ENCODE results near the gene RPL29.

The RPL29 gene

DNA sequence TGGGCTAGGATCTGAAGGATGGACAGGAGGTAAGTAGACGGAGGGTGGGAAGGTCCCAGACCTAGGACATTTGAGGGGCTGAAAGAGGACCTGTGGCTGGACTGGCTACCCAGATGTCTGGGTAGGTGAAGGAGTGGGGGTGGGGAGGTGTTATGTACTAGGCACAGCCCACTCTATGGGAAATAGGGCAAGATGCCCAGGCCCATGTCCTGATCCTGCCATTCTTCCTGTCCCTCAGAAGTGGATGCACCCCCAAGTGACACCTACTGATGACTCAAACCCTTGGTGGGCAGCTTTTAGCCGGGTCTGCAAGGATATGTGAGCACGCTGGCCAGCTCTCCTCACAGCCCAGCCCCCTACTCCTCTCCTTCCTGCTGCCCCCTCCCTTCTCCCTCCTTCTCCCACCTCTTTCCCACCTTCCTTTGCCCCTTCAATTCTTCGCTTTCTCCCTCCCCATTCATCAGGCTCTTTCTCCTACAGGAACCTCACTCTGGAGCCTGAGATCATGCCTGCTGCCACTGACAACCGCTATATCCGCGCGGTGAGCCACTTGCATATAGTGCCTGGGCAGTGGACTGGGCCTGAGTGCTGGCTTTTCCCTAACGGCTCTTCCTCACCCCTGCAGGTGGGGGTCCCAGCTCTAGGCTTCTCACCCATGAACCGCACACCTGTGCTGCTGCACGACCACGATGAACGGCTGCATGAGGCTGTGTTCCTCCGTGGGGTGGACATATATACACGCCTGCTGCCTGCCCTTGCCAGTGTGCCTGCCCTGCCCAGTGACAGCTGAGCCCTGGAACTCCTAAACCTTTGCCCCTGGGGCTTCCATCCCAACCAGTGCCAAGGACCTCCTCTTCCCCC, 7.2 kb downstream of the RPL29 start:
- TF ChIP-seq ZNF8 (CRISPR knock-in tag; IDR thresholded peaks at IDR 0.05) = no peak
- TF ChIP-seq, protein P1, sequence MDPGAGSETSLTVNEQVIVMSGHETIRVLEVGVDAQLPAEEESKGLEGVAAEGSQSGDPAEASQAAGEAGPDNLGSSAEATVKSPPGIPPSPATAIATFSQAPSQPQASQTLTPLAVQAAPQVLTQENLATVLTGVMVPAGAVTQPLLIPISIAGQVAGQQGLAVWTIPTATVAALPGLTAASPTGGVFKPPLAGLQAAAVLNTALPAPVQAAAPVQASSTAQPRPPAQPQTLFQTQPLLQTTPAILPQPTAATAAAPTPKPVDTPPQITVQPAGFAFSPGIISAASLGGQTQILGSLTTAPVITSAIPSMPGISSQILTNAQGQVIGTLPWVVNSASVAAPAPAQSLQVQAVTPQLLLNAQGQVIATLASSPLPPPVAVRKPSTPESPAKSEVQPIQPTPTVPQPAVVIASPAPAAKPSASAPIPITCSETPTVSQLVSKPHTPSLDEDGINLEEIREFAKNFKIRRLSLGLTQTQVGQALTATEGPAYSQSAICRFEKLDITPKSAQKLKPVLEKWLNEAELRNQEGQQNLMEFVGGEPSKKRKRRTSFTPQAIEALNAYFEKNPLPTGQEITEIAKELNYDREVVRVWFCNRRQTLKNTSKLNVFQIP (CRISPR knock-in tag; IDR thresholded peaks at IDR 0.05; ENCODE audit: borderline replicate concordance, low read depth) = no peak
- TF ChIP-seq ARNTL (CRISPR knock-in tag; IDR thresholded peaks at IDR 0.05; ENCODE audit: borderline replicate concordance, low read depth) = no peak
- no peak for TF ChIP-seq ZFP30 (CRISPR knock-in tag; IDR thresholded peaks at IDR 0.05)
- TF ChIP-seq ISL1 (CRISPR knock-in tag; IDR thresholded peaks at IDR 0.05) = no peak
- TF ChIP-seq, protein P2, sequence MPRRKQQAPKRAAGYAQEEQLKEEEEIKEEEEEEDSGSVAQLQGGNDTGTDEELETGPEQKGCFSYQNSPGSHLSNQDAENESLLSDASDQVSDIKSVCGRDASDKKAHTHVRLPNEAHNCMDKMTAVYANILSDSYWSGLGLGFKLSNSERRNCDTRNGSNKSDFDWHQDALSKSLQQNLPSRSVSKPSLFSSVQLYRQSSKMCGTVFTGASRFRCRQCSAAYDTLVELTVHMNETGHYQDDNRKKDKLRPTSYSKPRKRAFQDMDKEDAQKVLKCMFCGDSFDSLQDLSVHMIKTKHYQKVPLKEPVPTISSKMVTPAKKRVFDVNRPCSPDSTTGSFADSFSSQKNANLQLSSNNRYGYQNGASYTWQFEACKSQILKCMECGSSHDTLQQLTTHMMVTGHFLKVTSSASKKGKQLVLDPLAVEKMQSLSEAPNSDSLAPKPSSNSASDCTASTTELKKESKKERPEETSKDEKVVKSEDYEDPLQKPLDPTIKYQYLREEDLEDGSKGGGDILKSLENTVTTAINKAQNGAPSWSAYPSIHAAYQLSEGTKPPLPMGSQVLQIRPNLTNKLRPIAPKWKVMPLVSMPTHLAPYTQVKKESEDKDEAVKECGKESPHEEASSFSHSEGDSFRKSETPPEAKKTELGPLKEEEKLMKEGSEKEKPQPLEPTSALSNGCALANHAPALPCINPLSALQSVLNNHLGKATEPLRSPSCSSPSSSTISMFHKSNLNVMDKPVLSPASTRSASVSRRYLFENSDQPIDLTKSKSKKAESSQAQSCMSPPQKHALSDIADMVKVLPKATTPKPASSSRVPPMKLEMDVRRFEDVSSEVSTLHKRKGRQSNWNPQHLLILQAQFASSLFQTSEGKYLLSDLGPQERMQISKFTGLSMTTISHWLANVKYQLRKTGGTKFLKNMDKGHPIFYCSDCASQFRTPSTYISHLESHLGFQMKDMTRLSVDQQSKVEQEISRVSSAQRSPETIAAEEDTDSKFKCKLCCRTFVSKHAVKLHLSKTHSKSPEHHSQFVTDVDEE (CRISPR knock-in tag; IDR thresholded peaks at IDR 0.05) = no peak
- no peak for TF ChIP-seq ZNF565 (CRISPR knock-in tag; conservative IDR thresholded peaks at IDR 0.05; ENCODE audit: low read depth)
- TF ChIP-seq, protein P3, sequence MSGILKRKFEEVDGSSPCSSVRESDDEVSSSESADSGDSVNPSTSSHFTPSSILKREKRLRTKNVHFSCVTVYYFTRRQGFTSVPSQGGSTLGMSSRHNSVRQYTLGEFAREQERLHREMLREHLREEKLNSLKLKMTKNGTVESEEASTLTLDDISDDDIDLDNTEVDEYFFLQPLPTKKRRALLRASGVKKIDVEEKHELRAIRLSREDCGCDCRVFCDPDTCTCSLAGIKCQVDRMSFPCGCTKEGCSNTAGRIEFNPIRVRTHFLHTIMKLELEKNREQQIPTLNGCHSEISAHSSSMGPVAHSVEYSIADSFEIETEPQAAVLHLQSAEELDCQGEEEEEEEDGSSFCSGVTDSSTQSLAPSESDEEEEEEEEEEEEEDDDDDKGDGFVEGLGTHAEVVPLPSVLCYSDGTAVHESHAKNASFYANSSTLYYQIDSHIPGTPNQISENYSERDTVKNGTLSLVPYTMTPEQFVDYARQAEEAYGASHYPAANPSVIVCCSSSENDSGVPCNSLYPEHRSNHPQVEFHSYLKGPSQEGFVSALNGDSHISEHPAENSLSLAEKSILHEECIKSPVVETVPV (CRISPR knock-in tag; IDR thresholded peaks at IDR 0.05) = no peak
- no peak for TF ChIP-seq TOX (CRISPR knock-in tag; IDR thresholded peaks at IDR 0.05; ENCODE audit: borderline replicate concordance)
- TF ChIP-seq, protein P4, sequence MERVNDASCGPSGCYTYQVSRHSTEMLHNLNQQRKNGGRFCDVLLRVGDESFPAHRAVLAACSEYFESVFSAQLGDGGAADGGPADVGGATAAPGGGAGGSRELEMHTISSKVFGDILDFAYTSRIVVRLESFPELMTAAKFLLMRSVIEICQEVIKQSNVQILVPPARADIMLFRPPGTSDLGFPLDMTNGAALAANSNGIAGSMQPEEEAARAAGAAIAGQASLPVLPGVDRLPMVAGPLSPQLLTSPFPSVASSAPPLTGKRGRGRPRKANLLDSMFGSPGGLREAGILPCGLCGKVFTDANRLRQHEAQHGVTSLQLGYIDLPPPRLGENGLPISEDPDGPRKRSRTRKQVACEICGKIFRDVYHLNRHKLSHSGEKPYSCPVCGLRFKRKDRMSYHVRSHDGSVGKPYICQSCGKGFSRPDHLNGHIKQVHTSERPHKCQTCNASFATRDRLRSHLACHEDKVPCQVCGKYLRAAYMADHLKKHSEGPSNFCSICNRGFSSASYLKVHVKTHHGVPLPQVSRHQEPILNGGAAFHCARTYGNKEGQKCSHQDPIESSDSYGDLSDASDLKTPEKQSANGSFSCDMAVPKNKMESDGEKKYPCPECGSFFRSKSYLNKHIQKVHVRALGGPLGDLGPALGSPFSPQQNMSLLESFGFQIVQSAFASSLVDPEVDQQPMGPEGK (CRISPR knock-in tag; IDR thresholded peaks at IDR 0.05; ENCODE audit: borderline replicate concordance) = no peak
- no peak for TF ChIP-seq GLIS3 (CRISPR knock-in tag; IDR thresholded peaks at IDR 0.05)
- TF ChIP-seq ZNF70 (CRISPR knock-in tag; IDR thresholded peaks at IDR 0.05) = no peak
- TF ChIP-seq ZC3H10 (CRISPR knock-in tag; IDR thresholded peaks at IDR 0.05) = no peak
- TF ChIP-seq PPARA (CRISPR knock-in tag; IDR thresholded peaks at IDR 0.05; ENCODE audit: borderline replicate concordance) = no peak
- TF ChIP-seq ZFP3 (CRISPR knock-in tag; IDR thresholded peaks at IDR 0.05) = no peak
- no peak for TF ChIP-seq OSR1 (CRISPR knock-in tag; IDR thresholded peaks at IDR 0.05)
- ATAC-seq = peak; percentile 7

DNA sequence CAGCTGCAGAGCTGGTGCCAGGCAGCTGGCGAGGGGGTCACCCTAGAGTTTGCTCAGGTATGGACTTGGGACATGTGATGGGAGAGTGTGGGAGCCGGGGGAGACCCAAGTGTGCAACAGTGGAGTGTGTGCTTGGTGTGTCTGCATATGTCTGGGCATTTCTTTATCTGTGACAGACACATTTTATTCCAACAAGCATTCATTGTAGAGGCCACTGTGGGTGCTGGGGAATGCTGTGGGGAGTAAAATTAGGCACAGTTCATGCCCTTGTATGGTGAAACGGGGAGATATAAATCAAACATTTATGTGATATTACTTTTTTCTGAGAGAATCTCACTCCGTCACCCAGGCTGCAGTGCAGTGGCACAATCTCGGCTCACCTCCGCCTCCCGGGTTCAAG, 8.1 kb downstream of the RPL29 start:
- ATAC-seq = no peak
- TF ChIP-seq, protein P3 (CRISPR knock-in tag; IDR thresholded peaks at IDR 0.05) = no peak
- no peak for TF ChIP-seq OSR1 (CRISPR knock-in tag; IDR thresholded peaks at IDR 0.05)
- no peak for TF ChIP-seq CSDC2 (CRISPR knock-in tag; IDR thresholded peaks at IDR 0.05)
- TF ChIP-seq, protein P4 (CRISPR knock-in tag; IDR thresholded peaks at IDR 0.05; ENCODE audit: borderline replicate concordance) = no peak
- no peak for TF ChIP-seq TOX (CRISPR knock-in tag; IDR thresholded peaks at IDR 0.05; ENCODE audit: borderline replicate concordance)
- TF ChIP-seq ZC3H10 (CRISPR knock-in tag; IDR thresholded peaks at IDR 0.05) = no peak
- TF ChIP-seq ZNF70 (CRISPR knock-in tag; IDR thresholded peaks at IDR 0.05) = no peak
- no peak for TF ChIP-seq ZNF565 (CRISPR knock-in tag; conservative IDR thresholded peaks at IDR 0.05; ENCODE audit: low read depth)
- TF ChIP-seq ARNTL (CRISPR knock-in tag; IDR thresholded peaks at IDR 0.05; ENCODE audit: borderline replicate concordance, low read depth) = no peak
- no peak for TF ChIP-seq SNAI2 (CRISPR knock-in tag; IDR thresholded peaks at IDR 0.05)
- TF ChIP-seq TCF4 (CRISPR knock-in tag; IDR thresholded peaks at IDR 0.05; ENCODE audit: borderline replicate concordance) = no peak
- no peak for TF ChIP-seq ISL1 (CRISPR knock-in tag; IDR thresholded peaks at IDR 0.05)
- TF ChIP-seq, protein P2 (CRISPR knock-in tag; IDR thresholded peaks at IDR 0.05) = no peak
- TF ChIP-seq, protein P5, sequence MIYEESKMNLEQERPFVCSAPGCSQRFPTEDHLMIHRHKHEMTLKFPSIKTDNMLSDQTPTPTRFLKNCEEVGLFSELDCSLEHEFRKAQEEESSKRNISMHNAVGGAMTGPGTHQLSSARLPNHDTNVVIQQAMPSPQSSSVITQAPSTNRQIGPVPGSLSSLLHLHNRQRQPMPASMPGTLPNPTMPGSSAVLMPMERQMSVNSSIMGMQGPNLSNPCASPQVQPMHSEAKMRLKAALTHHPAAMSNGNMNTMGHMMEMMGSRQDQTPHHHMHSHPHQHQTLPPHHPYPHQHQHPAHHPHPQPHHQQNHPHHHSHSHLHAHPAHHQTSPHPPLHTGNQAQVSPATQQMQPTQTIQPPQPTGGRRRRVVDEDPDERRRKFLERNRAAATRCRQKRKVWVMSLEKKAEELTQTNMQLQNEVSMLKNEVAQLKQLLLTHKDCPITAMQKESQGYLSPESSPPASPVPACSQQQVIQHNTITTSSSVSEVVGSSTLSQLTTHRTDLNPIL (CRISPR knock-in tag; IDR thresholded peaks at IDR 0.05; ENCODE audit: low read depth) = no peak
